ENCODE results near the gene TOM1L1.

- TF ChIP-seq CTCF (IDR thresholded peaks at IDR 0.05; ENCODE audit: low read depth, low read length, poor library complexity, severe bottlenecking), result no peak
- no peak for TF ChIP-seq EZH2phosphoT487 (IDR thresholded peaks at IDR 0.05; ENCODE audit: borderline replicate concordance, low read length)
Measured at GRCh38 chr17:54892360-54892759, 8.3 kb upstream of the TOM1L1 start.

Data from DOHH2 (cell line).